H9 (cell line): Measurements from ENCODE around the gene DNHD1. TPM values are rescaled to one million over a fixed set of nuclear protein-coding genes. Genes with fewer than 3 reads are reported as not detected.

Source experiments
- DNase-seq: peaks from one replicate; pipeline ENCODE4 v3.0.0-alpha.2; 2017
- H2AFZ ChIP-seq: one replicate; pipeline ENCODE4 v1.6.1; 2013; ENCODE audit warnings: mild to moderate bottlenecking, low read length, control low read depth, moderate library complexity
- H2AK5ac ChIP-seq: 2 replicates; pipeline ENCODE4 v1.6.1; 2013; ENCODE audit warnings: low read length, control low read depth, mixed read lengths; ENCODE audit not compliant: insufficient read length
- H2BK120ac ChIP-seq: one replicate; pipeline ENCODE4 v1.6.1; 2013; ENCODE audit warnings: low read depth, mild to moderate bottlenecking, low read length, control low read depth, inconsistent platforms; ENCODE audit not compliant: poor library complexity, severe bottlenecking
- H2BK12ac ChIP-seq: 2 replicates; pipeline ENCODE4 v1.6.1; 2013; ENCODE audit warnings: low read length, control low read depth, mixed read lengths, low read depth; ENCODE audit not compliant: insufficient read length
- H2BK15ac ChIP-seq: 2 replicates; pipeline ENCODE4 v1.6.1; 2013; ENCODE audit warnings: low read depth, low read length, control low read depth
- H2BK20ac ChIP-seq: one replicate; pipeline ENCODE4 v1.6.1; 2013; ENCODE audit warnings: low read depth, mild to moderate bottlenecking, low read length, control low read depth, inconsistent platforms; ENCODE audit not compliant: poor library complexity, severe bottlenecking
- H2BK5ac ChIP-seq: 2 replicates; pipeline ENCODE4 v1.6.1; 2013; ENCODE audit warnings: low read length, control low read depth, mixed read lengths; ENCODE audit not compliant: insufficient read length
- H3K14ac ChIP-seq: 2 replicates; pipeline ENCODE4 v1.6.1; 2013; ENCODE audit warnings: low read length, control low read depth; ENCODE audit not compliant: insufficient read depth
- H3K18ac ChIP-seq: 2 replicates; pipeline ENCODE4 v1.6.1; 2013; ENCODE audit warnings: low read depth, mild to moderate bottlenecking, mixed read lengths, low read length, control low read depth; ENCODE audit not compliant: insufficient read length
- H3K23ac ChIP-seq: 2 replicates; pipeline ENCODE4 v1.6.1; 2013; ENCODE audit warnings: low read length, control low read depth, mixed read lengths, low read depth; ENCODE audit not compliant: insufficient read length
- H3K23me2 ChIP-seq: 2 replicates; pipeline ENCODE4 v1.6.1; 2013; ENCODE audit warnings: low read depth, mild to moderate bottlenecking, mixed read lengths, low read length, control low read depth; ENCODE audit not compliant: insufficient read length, poor library complexity, severe bottlenecking
- H3K27ac ChIP-seq: 2 replicates; pipeline ENCODE4 v1.5.1; 2013; ENCODE audit warnings: low read length, control low read depth, mixed read lengths, low read depth; ENCODE audit not compliant: insufficient read length
- H3K27me3 ChIP-seq: 2 replicates; pipeline ENCODE4 v1.6.1; 2013; ENCODE audit warnings: low read length, control low read depth, inconsistent platforms; ENCODE audit not compliant: insufficient read depth
- H3K4ac ChIP-seq: 2 replicates; pipeline ENCODE4 v1.6.1; 2013; ENCODE audit warnings: low read depth, mild to moderate bottlenecking, control low read depth, inconsistent platforms, low read length, moderate library complexity
- H3K4me1 ChIP-seq: 2 replicates; pipeline ENCODE4 v1.6.1; 2013; ENCODE audit warnings: low read length, control low read depth, inconsistent platforms; ENCODE audit not compliant: insufficient read depth
- H3K4me2 ChIP-seq: 2 replicates; pipeline ENCODE4 v1.6.1; 2013; ENCODE audit warnings: low read length, control low read depth, mixed read lengths; ENCODE audit not compliant: insufficient read length, insufficient read depth
- H3K56ac ChIP-seq: 2 replicates; pipeline ENCODE4 v1.6.1; 2013; ENCODE audit warnings: low read depth, mild to moderate bottlenecking, mixed read lengths, low read length, control low read depth; ENCODE audit not compliant: insufficient read length
- H3K79me1 ChIP-seq: 2 replicates; pipeline ENCODE4 v1.6.1; 2013; ENCODE audit warnings: low read depth, mild to moderate bottlenecking, moderate library complexity, low read length, control low read depth, inconsistent platforms; ENCODE audit not compliant: insufficient read depth, poor library complexity, severe bottlenecking
- H3K79me2 ChIP-seq: 2 replicates; pipeline ENCODE4 v1.6.1; 2013; ENCODE audit warnings: low read length, control low read depth, inconsistent platforms; ENCODE audit not compliant: insufficient read depth
- H3K9ac ChIP-seq: 2 replicates; pipeline ENCODE4 v1.6.1; 2013; ENCODE audit warnings: low read length, control low read depth, mixed read lengths; ENCODE audit not compliant: insufficient read length; ENCODE audit errors: extremely low read depth
- H3K9me3 ChIP-seq: one replicate; pipeline ENCODE4 v1.6.1; 2013; ENCODE audit warnings: low read depth, low read length, inconsistent platforms; ENCODE audit not compliant: control insufficient read depth
- H3T11ph ChIP-seq: one replicate; pipeline ENCODE4 v1.6.1; 2013; ENCODE audit warnings: mild to moderate bottlenecking, low read length, control low read depth, inconsistent platforms
- H4K20me1 ChIP-seq: one replicate; pipeline ENCODE4 v1.6.1; 2013; ENCODE audit not compliant: control insufficient read depth, insufficient read length, insufficient read depth
- H4K5ac ChIP-seq: 2 replicates; pipeline ENCODE4 v1.6.1; 2013; ENCODE audit warnings: low read depth, mild to moderate bottlenecking, mixed read lengths, low read length, control low read depth; ENCODE audit not compliant: insufficient read length
- H4K8ac ChIP-seq: replicated peaks from 2 replicates; pipeline ENCODE4 v1.6.1; 2013; ENCODE audit warnings: low read length, control low read depth, mixed read lengths, low read depth; ENCODE audit not compliant: insufficient read length
- H4K91ac ChIP-seq: 2 replicates; pipeline ENCODE4 v1.6.1; 2013; ENCODE audit warnings: low read depth, mild to moderate bottlenecking, moderate library complexity, mixed read lengths, low read length, control low read depth; ENCODE audit not compliant: insufficient read length
- H3K27ac Mint-ChIP-seq, 3 experiments: 2 replicates in 2 of 3; 3 replicates in 1 of 3; pipeline ENCODE4 v1.8.0; 2020 to 2021; ENCODE audit warnings: mixed read lengths in 3 of 3, mild to moderate bottlenecking in 1 of 3, moderate library complexity in 1 of 3
- H3K27me3 Mint-ChIP-seq: 2 replicates; pipeline ENCODE4 v1.8.0; 2021; ENCODE audit warnings: low read depth, mild to moderate bottlenecking, moderate library complexity, mixed read lengths
- H3K36me3 Mint-ChIP-seq, 3 experiments: 2 replicates in 2 of 3; 3 replicates in 1 of 3; pipeline ENCODE4 v1.8.0; 2020 to 2021; ENCODE audit warnings: low read depth in 3 of 3, mixed read lengths in 3 of 3; ENCODE audit not compliant: insufficient read depth in 1 of 3
- H3K4me1 Mint-ChIP-seq, 2 experiments: 2 replicates each; pipeline ENCODE4 v1.8.0; 2020; ENCODE audit warnings: mixed read lengths in 2 of 2
- H3K4me3 Mint-ChIP-seq, 2 experiments: 2 replicates in 1 of 2; 3 replicates in 1 of 2; pipeline ENCODE4 v1.8.0; 2020 to 2021; ENCODE audit warnings: mild to moderate bottlenecking in 2 of 2, mixed read lengths in 2 of 2, moderate library complexity in 1 of 2
- H3K9me3 Mint-ChIP-seq, 2 experiments: 2 replicates in 1 of 2; 3 replicates in 1 of 2; pipeline ENCODE4 v1.8.0; 2020; ENCODE audit warnings: mild to moderate bottlenecking in 2 of 2, mixed read lengths in 2 of 2, moderate library complexity in 1 of 2
- CTCF ChIP-seq: fragments of 200-600 bp; sonication (generic); conservative IDR thresholded peaks from 3 replicates; pipeline ENCODE4 v1.8.0; 2021; ENCODE audit warnings: antibody characterized with exemption, mild to moderate bottlenecking
- WGBS: extraction: QIAGEN DNeasy Blood & Tissue Kit; methylation state at CpG from one replicate; pipeline ENCODE4 v1.1.7; 2013; ENCODE audit warnings: missing lambda C conversion rate, low lambda C conversion rate, mixed read lengths; ENCODE audit not compliant: insufficient read length; ENCODE audit errors: extremely low coverage; 5-methylcytosine and 5-hydroxymethylcytosine counted together
- total RNA-seq: library from RNA; stranded (reverse); gene quantifications from 2 replicates; pipeline ENCODE4 v1.2.1, GENCODE V29; 2021

The DNHD1 gene
- total RNA-seq, 1 experiment from 2014 or later: 3.5 TPM

GRCh38 chr11:6611092-6611962, 114.2 kb downstream of the DNHD1 start:
- Mint-ChIP-seq H3K36me3 (peaks cover 33 to 58% (median 57%) of the 10 kb centered on the region in 3 experiments; a peak in 6 of 7 replicates), H3K9me3 (no peaks in the 10 kb centered on the region), H3K4me3 (peak overlapping the region; percentile 83 to 88), H3K27ac (peak overlapping the region; percentile 61 to 96 (median 90); a peak in 6 of 7 replicates), H3K4me1 (peaks cover 20 to 21% of the 10 kb centered on the region in 2 experiments), H3K27me3 (no peaks in the 10 kb centered on the region; the same call in 1 of the 2 replicates)
- no peak for TF ChIP-seq CTCF
- Histone ChIP-seq H4K5ac (no peak overlapping the region), H3K79me2 (no peaks in the 10 kb centered on the region), H3K4me1 (no peaks in the 10 kb centered on the region; the same call in 1 of the 2 replicates), H2BK5ac (no peak overlapping the region), H2AFZ (no peak overlapping the region), H3K79me1 (no peaks in the 10 kb centered on the region), H3K4me2 (peak overlapping the region; percentile 75), H4K91ac (no peak overlapping the region), H2BK120ac (no peak overlapping the region), H3K14ac (peak overlapping the region; percentile 87; the same call in 1 of the 2 replicates), H3K9ac (peak overlapping the region; percentile 75), H4K20me1 (no peaks in the 10 kb centered on the region), H2AK5ac (no peak overlapping the region), H3K27ac (no peak overlapping the region), H3K27me3 (no peaks in the 10 kb centered on the region), H3K18ac (peak overlapping the region; percentile 84), H3K23ac (no peak overlapping the region), H3K9me3 (no peaks in the 10 kb centered on the region), H3K4ac (no peak overlapping the region), H3K56ac (no peak overlapping the region), H3T11ph (no peak overlapping the region), H2BK15ac (no peak overlapping the region), H4K8ac (no peak overlapping the region), H3K23me2 (peaks cover 12% of the 10 kb centered on the region), H2BK20ac (no peak overlapping the region), H2BK12ac (no peak overlapping the region)
- peak; percentile 27 for DNase-seq
- WGBS: no CpG with 5 or more reads among the region's 39 CpGs
